K562 (cell line): ENCODE results near the gene PPFIA3. TPM values are rescaled to one million over a fixed set of nuclear protein-coding genes. Genes with fewer than 3 reads are reported as not detected.

Source experiments
- BHLHE40 ChIP-seq: IDR thresholded peaks from 2 replicates; pipeline ENCODE4 v1.6.1; 2011; ENCODE audit warnings: low read length, improper control_type of control experiment
- ESRRB ChIP-seq: fragments of 250-450 bp; sonication (Bioruptor Pico); IDR thresholded peaks from 2 replicates; pipeline ENCODE4 v1.5.0; 2020; ENCODE audit warnings: mild to moderate bottlenecking, moderate library complexity, borderline replicate concordance
- GATAD2A ChIP-seq: fragments of 450-650 bp; IDR thresholded peaks from 2 replicates; pipeline ENCODE4 v1.6.1; 2017
- GTF2E2 ChIP-seq: fragments of 200-800 bp; sonication (Bioruptor generic); IDR thresholded peaks from 2 replicates; pipeline ENCODE4 v1.6.1; 2016; ENCODE audit warnings: missing genetic modification characterization, missing compliant biosample characterization
- KDM1A ChIP-seq, 2 experiments: fragments of 450-650 bp; IDR thresholded peaks; 2 replicates each; pipeline ENCODE4 v1.6.1; 2016; ENCODE audit warnings: mild to moderate bottlenecking in 2 of 2
- NFIX ChIP-seq: fragments of 250-450 bp; sonication (Bioruptor Pico); IDR thresholded peaks from 2 replicates; pipeline ENCODE4 v1.4.0; 2020; ENCODE audit warnings: low read depth, mild to moderate bottlenecking, moderate library complexity
- POLR2AphosphoS5 ChIP-seq: IDR thresholded peaks from 2 replicates; pipeline ENCODE4 v1.6.1; 2011; ENCODE audit warnings: mild to moderate bottlenecking, low read depth, low read length, moderate library complexity; ENCODE audit not compliant: control insufficient read depth, insufficient read depth
- POLR2H ChIP-seq: IDR thresholded peaks from 2 replicates; pipeline ENCODE4 v1.6.1; 2016; ENCODE audit warnings: missing genetic modification characterization, low read depth, mild to moderate bottlenecking, control low read depth, missing compliant biosample characterization, moderate library complexity
- PTBP1 ChIP-seq: fragments of 200-400 bp; formaldehyde crosslinking; IDR thresholded peaks from 2 replicates; pipeline ENCODE4 v1.6.1; 2017; ENCODE audit warnings: low read depth, low read length
- RCOR1 ChIP-seq, 2 experiments: IDR thresholded peaks; 2 replicates each; pipeline ENCODE4 v1.6.1; 2012; ENCODE audit warnings: low read depth in 2 of 2, low read length in 2 of 2, borderline replicate concordance in 1 of 2, improper control_type of control experiment in 1 of 2
- ZHX1 ChIP-seq: fragments of 150-350 bp; conservative IDR thresholded peaks from 2 replicates; pipeline ENCODE4 v1.6.1; 2014; ENCODE audit warnings: low read length
- ZNF232 ChIP-seq: sonication (generic); formaldehyde crosslinking; IDR thresholded peaks from 2 replicates; pipeline ENCODE4 v1.8.0; 2022; ENCODE audit warnings: mild to moderate bottlenecking, missing genetic modification reagents
- polyA plus RNA-seq, 8 experiments: library from polyadenylated mRNA; depleted of rRNA in 4 of 8; stranded (reverse) in 5 of 8; unstranded in 3 of 8; fragments of >200 nt; fragmentation: Nextera tagmentation in 2 of 8; fragmentation: Illumina TruSeq in 1 of 8; extraction: Ambion mirVana in 2 of 8; extraction: Trizol in 1 of 8; gene quantifications; 2 replicates each; pipeline versions ENCODE4 v1.2.1 to v1.2.3, GENCODE V29; 2011 to 2014; ENCODE audit warnings: inconsistent platforms in 1 of 8, missing spikeins in 1 of 8
- total RNA-seq, 7 experiments: library from RNA; depleted of rRNA in 6 of 7; stranded (reverse); fragments of >200 nt in 6 of 7; fragmentation: Illumina TruSeq in 2 of 7; extraction: Trizol in 2 of 7; gene quantifications; 2 replicates each; pipeline versions ENCODE4 v1.2.1 to v1.2.3, GENCODE V29; 2011 to 2021; ENCODE audit warnings: low replicate concordance in 1 of 7
- TF ChIP-seq, protein P1 (sequence below): fragments of 450-650 bp; IDR thresholded peaks from 2 replicates; pipeline ENCODE4 v1.7.1; 2018; ENCODE audit warnings: mild to moderate bottlenecking, low read depth; ENCODE audit not compliant: partially characterized antibody
- TF ChIP-seq, protein P2 (sequence below): sonication (generic); formaldehyde crosslinking; IDR thresholded peaks from 2 replicates; pipeline ENCODE4 v1.8.0; 2022; ENCODE audit warnings: mild to moderate bottlenecking, missing genetic modification reagents

The PPFIA3 gene
- total and polyA plus RNA-seq, 9 of the 15 experiments (the other 6 are each of a cell fraction or from before 2014, with no cell fraction given) = 0.10 to 53.0 (median 17.6) TPM

- TF ChIP-seq, protein P1, sequence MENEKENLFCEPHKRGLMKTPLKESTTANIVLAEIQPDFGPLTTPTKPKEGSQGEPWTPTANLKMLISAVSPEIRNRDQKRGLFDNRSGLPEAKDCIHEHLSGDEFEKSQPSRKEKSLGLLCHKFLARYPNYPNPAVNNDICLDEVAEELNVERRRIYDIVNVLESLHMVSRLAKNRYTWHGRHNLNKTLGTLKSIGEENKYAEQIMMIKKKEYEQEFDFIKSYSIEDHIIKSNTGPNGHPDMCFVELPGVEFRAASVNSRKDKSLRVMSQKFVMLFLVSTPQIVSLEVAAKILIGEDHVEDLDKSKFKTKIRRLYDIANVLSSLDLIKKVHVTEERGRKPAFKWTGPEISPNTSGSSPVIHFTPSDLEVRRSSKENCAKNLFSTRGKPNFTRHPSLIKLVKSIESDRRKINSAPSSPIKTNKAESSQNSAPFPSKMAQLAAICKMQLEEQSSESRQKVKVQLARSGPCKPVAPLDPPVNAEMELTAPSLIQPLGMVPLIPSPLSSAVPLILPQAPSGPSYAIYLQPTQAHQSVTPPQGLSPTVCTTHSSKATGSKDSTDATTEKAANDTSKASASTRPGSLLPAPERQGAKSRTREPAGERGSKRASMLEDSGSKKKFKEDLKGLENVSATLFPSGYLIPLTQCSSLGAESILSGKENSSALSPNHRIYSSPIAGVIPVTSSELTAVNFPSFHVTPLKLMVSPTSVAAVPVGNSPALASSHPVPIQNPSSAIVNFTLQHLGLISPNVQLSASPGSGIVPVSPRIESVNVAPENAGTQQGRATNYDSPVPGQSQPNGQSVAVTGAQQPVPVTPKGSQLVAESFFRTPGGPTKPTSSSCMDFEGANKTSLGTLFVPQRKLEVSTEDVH = no peak
- 0 out of 4 replicates have a peak, but pooled peaks of 1 of the 2 experiments have one; percentile 11 for TF ChIP-seq RCOR1 (IDR thresholded peaks at IDR 0.05; ENCODE audit: borderline replicate concordance in 1 of 2, low read depth in 2 of 2, low read length in 2 of 2)
- no peak for TF ChIP-seq PTBP1
- TF ChIP-seq BHLHE40 = peak; percentile 75
- TF ChIP-seq KDM1A (IDR thresholded peaks at IDR 0.05) = no peak
- TF ChIP-seq ESRRB (CRISPR knock-in tag) = no peak
- no peak for TF ChIP-seq GATAD2A
- no peak for TF ChIP-seq ZHX1
- no peak for TF ChIP-seq NFIX
- TF ChIP-seq ZNF232 (CRISPR knock-in tag) = no peak
- TF ChIP-seq GTF2E2 (tag) = no peak
- TF ChIP-seq POLR2AphosphoS5 = peak; percentile 75
- no peak for TF ChIP-seq POLR2H (tag)
- TF ChIP-seq, protein P2, sequence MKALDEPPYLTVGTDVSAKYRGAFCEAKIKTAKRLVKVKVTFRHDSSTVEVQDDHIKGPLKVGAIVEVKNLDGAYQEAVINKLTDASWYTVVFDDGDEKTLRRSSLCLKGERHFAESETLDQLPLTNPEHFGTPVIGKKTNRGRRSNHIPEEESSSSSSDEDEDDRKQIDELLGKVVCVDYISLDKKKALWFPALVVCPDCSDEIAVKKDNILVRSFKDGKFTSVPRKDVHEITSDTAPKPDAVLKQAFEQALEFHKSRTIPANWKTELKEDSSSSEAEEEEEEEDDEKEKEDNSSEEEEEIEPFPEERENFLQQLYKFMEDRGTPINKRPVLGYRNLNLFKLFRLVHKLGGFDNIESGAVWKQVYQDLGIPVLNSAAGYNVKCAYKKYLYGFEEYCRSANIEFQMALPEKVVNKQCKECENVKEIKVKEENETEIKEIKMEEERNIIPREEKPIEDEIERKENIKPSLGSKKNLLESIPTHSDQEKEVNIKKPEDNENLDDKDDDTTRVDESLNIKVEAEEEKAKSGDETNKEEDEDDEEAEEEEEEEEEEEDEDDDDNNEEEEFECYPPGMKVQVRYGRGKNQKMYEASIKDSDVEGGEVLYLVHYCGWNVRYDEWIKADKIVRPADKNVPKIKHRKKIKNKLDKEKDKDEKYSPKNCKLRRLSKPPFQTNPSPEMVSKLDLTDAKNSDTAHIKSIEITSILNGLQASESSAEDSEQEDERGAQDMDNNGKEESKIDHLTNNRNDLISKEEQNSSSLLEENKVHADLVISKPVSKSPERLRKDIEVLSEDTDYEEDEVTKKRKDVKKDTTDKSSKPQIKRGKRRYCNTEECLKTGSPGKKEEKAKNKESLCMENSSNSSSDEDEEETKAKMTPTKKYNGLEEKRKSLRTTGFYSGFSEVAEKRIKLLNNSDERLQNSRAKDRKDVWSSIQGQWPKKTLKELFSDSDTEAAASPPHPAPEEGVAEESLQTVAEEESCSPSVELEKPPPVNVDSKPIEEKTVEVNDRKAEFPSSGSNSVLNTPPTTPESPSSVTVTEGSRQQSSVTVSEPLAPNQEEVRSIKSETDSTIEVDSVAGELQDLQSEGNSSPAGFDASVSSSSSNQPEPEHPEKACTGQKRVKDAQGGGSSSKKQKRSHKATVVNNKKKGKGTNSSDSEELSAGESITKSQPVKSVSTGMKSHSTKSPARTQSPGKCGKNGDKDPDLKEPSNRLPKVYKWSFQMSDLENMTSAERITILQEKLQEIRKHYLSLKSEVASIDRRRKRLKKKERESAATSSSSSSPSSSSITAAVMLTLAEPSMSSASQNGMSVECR = peak; percentile 41
Measured at GRCh38 chr19:49148784-49149651, 29.7 kb downstream of the PPFIA3 start (continued).
